Astrocyte (in vitro differentiated cells and primary cell): ENCODE data around the gene GSAP. TPM values are rescaled to one million over a fixed set of nuclear protein-coding genes. Genes with fewer than 3 reads are reported as not detected.

ENCODE experiments used
- DNase-seq: peaks from one replicate; pipeline ENCODE4 v3.0.0-alpha.2; 2010; ENCODE audit warnings: low read depth
- FAIRE-seq: peaks from 2 replicates; lab custom pipeline; 2011; peaks lifted over from hg19 to GRCh38; lab: Jason Lieb, UNC
- H2AFZ ChIP-seq: 2 replicates; pipeline ENCODE4 v1.6.0; 2012; ENCODE audit warnings: low read depth, low read length, inconsistent platforms
- H3K27ac ChIP-seq: 2 replicates; pipeline ENCODE4 v1.5.1; 2011; ENCODE audit warnings: low read depth, low read length, inconsistent platforms
- H3K27me3 ChIP-seq: 2 replicates; pipeline ENCODE4 v1.6.0; 2011; ENCODE audit warnings: low read length, inconsistent platforms; ENCODE audit not compliant: insufficient read depth
- H3K36me3 ChIP-seq: 2 replicates; pipeline ENCODE4 v1.5.1; 2011; ENCODE audit warnings: low read length, inconsistent platforms; ENCODE audit not compliant: insufficient read depth
- H3K4me1 ChIP-seq: 2 replicates; pipeline ENCODE4 v1.5.1; 2011; ENCODE audit warnings: low read length, inconsistent platforms; ENCODE audit not compliant: insufficient read depth
- H3K4me2 ChIP-seq: 2 replicates; pipeline ENCODE4 v1.6.0; 2012; ENCODE audit warnings: low read length, inconsistent platforms
- H3K4me3 ChIP-seq: 2 replicates; pipeline ENCODE4 v1.5.1; 2011; ENCODE audit warnings: low read depth, mild to moderate bottlenecking, low read length, inconsistent platforms; ENCODE audit not compliant: insufficient read depth
- H3K79me2 ChIP-seq: 2 replicates; pipeline ENCODE4 v1.6.0; 2012; ENCODE audit warnings: mild to moderate bottlenecking, low read length, inconsistent platforms; ENCODE audit not compliant: insufficient read depth
- H3K9ac ChIP-seq: 2 replicates; pipeline ENCODE4 v1.6.0; 2012; ENCODE audit warnings: mild to moderate bottlenecking, low read length, inconsistent platforms
- H3K9me3 ChIP-seq: 2 replicates; pipeline ENCODE4 v1.5.1; 2012; ENCODE audit warnings: low read depth, mild to moderate bottlenecking, low read length, inconsistent platforms; ENCODE audit not compliant: insufficient read depth
- H4K20me1 ChIP-seq: 2 replicates; pipeline ENCODE4 v1.6.0; 2012; ENCODE audit warnings: low read length, inconsistent platforms; ENCODE audit not compliant: insufficient read depth
- H3K27ac Mint-ChIP-seq: one replicate; pipeline ENCODE4 v1.8.0; 2021; ENCODE audit warnings: mild to moderate bottlenecking, mixed read lengths; ENCODE audit not compliant: unreplicated experiment
- H3K27me3 Mint-ChIP-seq: one replicate; pipeline ENCODE4 v1.8.0; 2021; ENCODE audit warnings: low read depth, mixed read lengths; ENCODE audit not compliant: unreplicated experiment
- H3K36me3 Mint-ChIP-seq: one replicate; pipeline ENCODE4 v1.8.0; 2021; ENCODE audit warnings: low read depth, mixed read lengths; ENCODE audit not compliant: unreplicated experiment
- H3K4me1 Mint-ChIP-seq: one replicate; pipeline ENCODE4 v1.8.0; 2021; ENCODE audit warnings: low read depth, mixed read lengths; ENCODE audit not compliant: unreplicated experiment
- H3K4me3 Mint-ChIP-seq: one replicate; pipeline ENCODE4 v1.8.0; 2021; ENCODE audit warnings: mild to moderate bottlenecking, moderate library complexity, mixed read lengths; ENCODE audit not compliant: unreplicated experiment
- H3K9me3 Mint-ChIP-seq: one replicate; pipeline ENCODE4 v1.8.0; 2021; ENCODE audit warnings: mild to moderate bottlenecking, mixed read lengths; ENCODE audit not compliant: unreplicated experiment
- CTCF ChIP-seq: IDR thresholded peaks from 2 replicates; pipeline ENCODE4 v1.5.1; 2011; ENCODE audit warnings: low read depth, mild to moderate bottlenecking, inconsistent platforms, low read length, moderate library complexity; ENCODE audit not compliant: insufficient read depth
- EZH2 ChIP-seq: IDR thresholded peaks from 2 replicates; pipeline ENCODE4 v1.6.1; 2012; ENCODE audit warnings: mild to moderate bottlenecking, low read length, inconsistent platforms; ENCODE audit not compliant: insufficient read depth
- total RNA-seq: library from RNA; stranded (reverse); gene quantifications from 2 replicates; pipeline ENCODE4 v1.2.1, GENCODE V29; 2021

GSAP gene
- total RNA-seq, 1 donor from 2014 or later, result 4.1 TPM

GRCh38 chr7:77428777-77429231 is 12.7 kb upstream of the GSAP start:
- Mint-ChIP-seq H3K36me3 (no peaks in the 10 kb centered on the region), H3K27me3 (no peaks in the 10 kb centered on the region), H3K9me3 (no peaks in the 10 kb centered on the region), H3K27ac (peak overlapping the region; percentile 98), H3K4me3 (no peak overlapping the region), H3K4me1 (peaks cover 55% of the 10 kb centered on the region)
- DNase-seq, result peak; percentile 36
- Histone ChIP-seq H3K4me3 (no peak overlapping the region), H3K4me2 (no peak overlapping the region), H3K36me3 (no peaks in the 10 kb centered on the region), H4K20me1 (no peaks in the 10 kb centered on the region), H2AFZ (peak overlapping the region; percentile 7), H3K9me3 (no peaks in the 10 kb centered on the region), H3K9ac (no peak overlapping the region), H3K27me3 (no peaks in the 10 kb centered on the region), H3K4me1 (peaks cover 32% of the 10 kb centered on the region), H3K27ac (no peak overlapping the region), H3K79me2 (no peaks in the 10 kb centered on the region)
- FAIRE-seq, result no peak
- TF ChIP-seq CTCF, result no peak
- TF ChIP-seq EZH2, result no peak

GRCh38 chr7:77427996-77428603 is 12.0 kb upstream of the GSAP start:
- Histone ChIP-seq H3K27ac (peak overlapping the region; percentile 29), H3K4me1 (peaks cover 32% of the 10 kb centered on the region), H3K9ac (no peak overlapping the region), H4K20me1 (no peaks in the 10 kb centered on the region), H3K27me3 (no peaks in the 10 kb centered on the region), H2AFZ (peak overlapping the region; percentile 2), H3K36me3 (no peaks in the 10 kb centered on the region), H3K79me2 (no peaks in the 10 kb centered on the region), H3K4me2 (peak overlapping the region; percentile 81), H3K4me3 (no peak overlapping the region), H3K9me3 (no peaks in the 10 kb centered on the region)
- Mint-ChIP-seq H3K36me3 (no peaks in the 10 kb centered on the region), H3K27me3 (no peaks in the 10 kb centered on the region), H3K9me3 (no peaks in the 10 kb centered on the region), H3K27ac (peak overlapping the region; percentile 98), H3K4me1 (peaks cover 55% of the 10 kb centered on the region), H3K4me3 (peak overlapping the region; percentile 34)
- DNase-seq (peak; percentile 76), FAIRE-seq (peak; percentile 77)
- no peak for TF ChIP-seq EZH2
- no peak for TF ChIP-seq CTCF

- Mint-ChIP-seq H3K9me3 (no peaks in the 10 kb centered on the region), H3K4me1 (peaks cover 55% of the 10 kb centered on the region), H3K4me3 (peak overlapping the region; percentile 52), H3K27me3 (no peaks in the 10 kb centered on the region), H3K36me3 (no peaks in the 10 kb centered on the region), H3K27ac (peak overlapping the region; percentile 98)
- FAIRE-seq (peak; percentile 13), DNase-seq (peak; percentile 64)
- H3K79me2 ChIP-seq, result no peaks in the 10 kb centered on the region
- no peaks in the 10 kb centered on the region for H4K20me1 ChIP-seq
- peak overlapping the region; percentile 77 for H3K9ac ChIP-seq
- H3K9me3 ChIP-seq, result no peaks in the 10 kb centered on the region
- H3K27ac ChIP-seq, result peak overlapping the region; percentile 82
- peaks cover 32% of the 10 kb centered on the region for H3K4me1 ChIP-seq
- peak overlapping the region; percentile 70 for H2AFZ ChIP-seq
- no peak for TF ChIP-seq CTCF
- H3K27me3 ChIP-seq, result no peaks in the 10 kb centered on the region
- H3K4me3 ChIP-seq, result peak overlapping the region; percentile 38
- no peaks in the 10 kb centered on the region for H3K36me3 ChIP-seq
- H3K4me2 ChIP-seq, result peak overlapping the region; percentile 81
These were observed 10.4 kb upstream of the GSAP start for GRCh38 chr7:77426521-77427051.
